GM12878 (cell line): ENCODE measurements around the gene ICE2.

Source experiments
- BCL11A ChIP-seq: IDR thresholded peaks from 2 replicates; pipeline ENCODE4 v1.6.1; 2011; ENCODE audit warnings: low read depth, low read length
- ESRRA ChIP-seq: IDR thresholded peaks from 2 replicates; pipeline ENCODE4 v1.6.1; 2012; ENCODE audit warnings: mild to moderate bottlenecking, low read length, improper control_type of control experiment

GRCh38 chr15:60419753-60420152, 59.2 kb downstream of the ICE2 start:
- TF ChIP-seq BCL11A: no peak
- no peak for TF ChIP-seq ESRRA
